Sigmoid colon (tissue), 7 donors: ENCODE results near the gene FBXL17. TPM values are rescaled to one million over a fixed set of nuclear protein-coding genes. Genes with fewer than 3 reads are reported as not detected.

Experiments used
- DNase-seq: peaks from one replicate; pipeline ENCODE4 v3.0.0-alpha.2; 2019
- H3K27ac ChIP-seq, 4 donors: fragments of 200-600 bp; sonication (generic); one replicate each; pipeline ENCODE4 v1.5.1; 2016 to 2019; ENCODE audit warnings: mild to moderate bottlenecking in 1 of 4
- H3K27me3 ChIP-seq, 3 donors: fragments of 200-600 bp; sonication (generic); one replicate each; pipeline ENCODE4 v1.5.1; 2019; ENCODE audit warnings: mild to moderate bottlenecking in 1 of 3
- H3K36me3 ChIP-seq, 4 donors: fragments of 200-600 bp; sonication (generic); one replicate each; pipeline ENCODE4 v1.5.1; 2016 to 2019
- H3K4me1 ChIP-seq, 4 donors: fragments of 200-600 bp; sonication (generic); one replicate each; pipeline ENCODE4 v1.5.1; 2017 to 2019
- H3K4me3 ChIP-seq, 4 donors: fragments of 200-600 bp; sonication (generic); one replicate each; pipeline ENCODE4 v1.5.1; 2017 to 2019; ENCODE audit warnings: mild to moderate bottlenecking in 2 of 4, moderate library complexity in 1 of 4
- H3K9me3 ChIP-seq, 4 donors: fragments of 200-600 bp in 3 of 4; sonication (generic) in 3 of 4; one replicate each; pipeline versions ENCODE4 v1.5.1 to v1.6.1; 2013 to 2019
- EP300 ChIP-seq, 4 donors: sonication (generic); formaldehyde crosslinking; IDR thresholded peaks; one replicate each; pipeline ENCODE4 v1.6.1; 2017; ENCODE audit warnings: antibody characterized with exemption in 4 of 4
- POLR2A ChIP-seq, 2 donors: fragments of 450-650 bp; IDR thresholded peaks; one replicate each; pipeline ENCODE4 v1.6.1; 2016; ENCODE audit warnings: antibody characterized with exemption in 2 of 2, mild to moderate bottlenecking in 2 of 2, moderate library complexity in 2 of 2
- POLR2AphosphoS5 ChIP-seq, 4 donors: sonication (generic); formaldehyde crosslinking; IDR thresholded peaks; one replicate each; pipeline ENCODE4 v1.6.1; 2017; ENCODE audit warnings: antibody characterized with exemption in 4 of 4
- WGBS, 2 donors: extraction: QIAGEN DNeasy Blood & Tissue Kit; methylation state at CpG; one replicate each; pipeline ENCODE4 v1.1.7; 2013; 5-methylcytosine and 5-hydroxymethylcytosine counted together
- intact Hi-C: fragments of 100-400 bp; cut with DNase I; formaldehyde crosslinking; loops from one replicate; pipeline ENCODE4 v1.15.1; 2023
- polyA plus RNA-seq, 3 donors: library from polyadenylated mRNA; stranded (reverse); fragments of 200-250 nt; gene quantifications; one replicate each; pipeline ENCODE4 v1.2.3, GENCODE V29; 2013
- total RNA-seq, 4 donors: library from RNA; depleted of rRNA; stranded (reverse); fragments of >200 nt; gene quantifications; one replicate each; pipeline ENCODE4 v1.1.0, GENCODE V29; 2016
- TF ChIP-seq, protein P1 (sequence below), 4 experiments: fragments of 450-650 bp in 3 of 4; fragments of 200-600 bp in 1 of 4; IDR thresholded peaks; one replicate each; pipeline ENCODE4 v1.5.1; 2016 to 2019; ENCODE audit warnings: antibody characterized with exemption in 4 of 4, mild to moderate bottlenecking in 3 of 4, moderate library complexity in 2 of 4
- donor health status: healthy with polysubstance abuse.
- donor health status: Bipolar disorder and iron deficiency.
- donor health status: healthy.

Gene FBXL17
- total and polyA plus RNA-seq, 7 donors: 8.2 to 22.5 (median 16.6) TPM

DNA sequence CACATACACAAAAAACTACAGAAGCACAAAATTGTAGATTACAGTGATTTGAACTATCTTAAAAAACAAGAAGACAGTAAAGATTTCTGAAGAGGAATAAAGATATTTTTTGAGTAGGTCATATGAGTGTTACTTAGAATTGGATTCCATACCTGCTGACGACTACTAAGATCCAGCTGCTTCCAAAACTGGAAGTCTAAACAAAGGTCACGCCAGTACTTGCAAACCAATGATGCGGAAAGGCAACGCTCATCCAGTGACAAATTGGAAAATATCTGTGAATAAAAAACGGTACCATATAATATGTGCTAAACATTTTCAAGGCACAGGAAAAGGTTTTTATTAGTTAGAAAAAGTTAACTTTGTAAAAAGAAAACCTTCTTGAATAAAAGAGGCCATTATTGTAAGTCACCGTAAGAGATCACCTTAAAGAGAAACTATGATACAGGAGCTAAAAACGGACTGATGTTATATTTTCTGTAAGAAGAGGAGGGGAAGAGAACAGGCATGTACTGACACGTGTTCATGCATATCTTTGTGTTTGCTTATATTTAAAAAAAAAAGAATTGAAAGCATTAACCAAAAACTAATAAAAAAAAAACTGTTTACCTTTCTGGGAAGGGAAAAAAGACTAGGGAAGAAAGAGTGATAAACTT, 14.1 kb downstream of the FBXL17 start:
- TF ChIP-seq EP300 (IDR thresholded peaks at IDR 0.05) (no peak), POLR2A (IDR thresholded peaks at IDR 0.05) (no peak), POLR2AphosphoS5 (IDR thresholded peaks at IDR 0.05) (no peak)
- TF ChIP-seq, protein P1, sequence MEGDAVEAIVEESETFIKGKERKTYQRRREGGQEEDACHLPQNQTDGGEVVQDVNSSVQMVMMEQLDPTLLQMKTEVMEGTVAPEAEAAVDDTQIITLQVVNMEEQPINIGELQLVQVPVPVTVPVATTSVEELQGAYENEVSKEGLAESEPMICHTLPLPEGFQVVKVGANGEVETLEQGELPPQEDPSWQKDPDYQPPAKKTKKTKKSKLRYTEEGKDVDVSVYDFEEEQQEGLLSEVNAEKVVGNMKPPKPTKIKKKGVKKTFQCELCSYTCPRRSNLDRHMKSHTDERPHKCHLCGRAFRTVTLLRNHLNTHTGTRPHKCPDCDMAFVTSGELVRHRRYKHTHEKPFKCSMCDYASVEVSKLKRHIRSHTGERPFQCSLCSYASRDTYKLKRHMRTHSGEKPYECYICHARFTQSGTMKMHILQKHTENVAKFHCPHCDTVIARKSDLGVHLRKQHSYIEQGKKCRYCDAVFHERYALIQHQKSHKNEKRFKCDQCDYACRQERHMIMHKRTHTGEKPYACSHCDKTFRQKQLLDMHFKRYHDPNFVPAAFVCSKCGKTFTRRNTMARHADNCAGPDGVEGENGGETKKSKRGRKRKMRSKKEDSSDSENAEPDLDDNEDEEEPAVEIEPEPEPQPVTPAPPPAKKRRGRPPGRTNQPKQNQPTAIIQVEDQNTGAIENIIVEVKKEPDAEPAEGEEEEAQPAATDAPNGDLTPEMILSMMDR (IDR thresholded peaks at IDR 0.05): no peak
- WGBS, 2 donors: 88 to 90% methylated on average over 8 of the region's 8 CpGs

DNA sequence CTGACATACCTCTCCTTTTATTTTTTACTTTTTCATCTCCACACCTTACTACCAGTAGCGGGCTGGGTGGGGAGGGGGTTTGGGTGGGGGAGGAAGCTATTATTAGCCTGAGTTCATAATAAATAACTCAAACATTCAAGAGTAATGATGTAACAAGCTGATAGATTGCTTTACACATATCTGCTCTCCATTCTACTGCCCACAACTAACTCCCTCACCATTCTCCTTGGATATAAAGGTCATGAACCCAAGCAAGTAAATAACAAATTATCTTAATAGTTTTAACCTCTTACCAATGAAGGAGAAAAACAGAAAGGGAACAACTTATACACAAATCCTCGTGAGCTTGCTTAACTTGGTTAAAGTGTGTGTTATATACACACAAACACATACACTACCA, 15.4 kb downstream of the FBXL17 start:
- TF ChIP-seq POLR2A (IDR thresholded peaks at IDR 0.05) (no peak), EP300 (IDR thresholded peaks at IDR 0.05) (no peak), POLR2AphosphoS5 (IDR thresholded peaks at IDR 0.05) (no peak)
- TF ChIP-seq, protein P1 (IDR thresholded peaks at IDR 0.05): no peak
- no peaks in the 10 kb centered on the region for H3K9me3 ChIP-seq
- H3K4me3 ChIP-seq: no peak overlapping the region
- 85 to 92% methylated on average over 2 of the region's 2 CpGs for WGBS, 2 donors
- peaks cover 0 to 9% (median 0%) of the 10 kb centered on the region in 4 donors for H3K36me3 ChIP-seq
- DNase-seq: no peak
- intact Hi-C loops: no loop called here
- no peak overlapping the region for H3K27ac ChIP-seq
- no peaks in the 10 kb centered on the region for H3K27me3 ChIP-seq
- peaks cover 0 to 14% (median 0%) of the 10 kb centered on the region in 4 donors for H3K4me1 ChIP-seq

More for the DNA sequence above, 14.1 kb downstream of the FBXL17 start:
- H3K27me3 ChIP-seq: no peaks in the 10 kb centered on the region
- peaks cover 0 to 2% (median 0%) of the 10 kb centered on the region in 4 donors for H3K9me3 ChIP-seq
- H3K27ac ChIP-seq: no peak overlapping the region
- no peak overlapping the region for H3K4me3 ChIP-seq
- peaks cover 0 to 9% (median 0%) of the 10 kb centered on the region in 4 donors for H3K36me3 ChIP-seq
- DNase-seq: no peak
- peaks cover 0 to 14% (median 0%) of the 10 kb centered on the region in 4 donors for H3K4me1 ChIP-seq
- intact Hi-C loops: no loop called here

DNA sequence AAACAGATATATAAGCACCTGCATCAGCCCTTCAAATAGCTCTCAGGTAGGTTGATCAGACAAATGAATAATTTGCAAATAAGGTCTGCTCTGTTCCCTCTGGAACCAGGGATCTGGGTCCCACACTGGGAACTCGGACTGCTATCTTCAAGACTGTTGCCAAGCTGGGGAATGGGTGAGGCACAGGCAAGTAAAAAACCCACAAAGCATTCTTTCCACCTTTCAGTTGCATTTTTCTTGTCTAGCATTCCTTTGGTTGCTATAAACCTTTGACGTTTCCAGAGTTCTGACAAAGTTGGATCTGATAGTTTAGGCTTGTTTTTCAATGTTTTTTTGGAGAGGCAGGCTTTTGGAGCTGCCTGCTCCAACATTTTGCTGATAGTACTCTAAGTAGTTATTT, 20.1 kb downstream of the FBXL17 start:
- H3K36me3 ChIP-seq: peaks cover 0 to 9% (median 0%) of the 10 kb centered on the region in 4 donors
- H3K9me3 ChIP-seq: no peaks in the 10 kb centered on the region
- H3K27ac ChIP-seq: no peak overlapping the region
- intact Hi-C loops: no loop called here
- peaks cover 0 to 9% (median 0%) of the 10 kb centered on the region in 4 donors for H3K4me1 ChIP-seq
- no peak for DNase-seq
- H3K4me3 ChIP-seq: no peak overlapping the region
- no peaks in the 10 kb centered on the region for H3K27me3 ChIP-seq
- WGBS, 2 donors: 86 to 91% methylated on average over 2 of the region's 2 CpGs
- TF ChIP-seq POLR2AphosphoS5 (IDR thresholded peaks at IDR 0.05) (no peak), POLR2A (IDR thresholded peaks at IDR 0.05) (no peak), EP300 (IDR thresholded peaks at IDR 0.05) (no peak)
- TF ChIP-seq, protein P1 (IDR thresholded peaks at IDR 0.05): no peak

DNA sequence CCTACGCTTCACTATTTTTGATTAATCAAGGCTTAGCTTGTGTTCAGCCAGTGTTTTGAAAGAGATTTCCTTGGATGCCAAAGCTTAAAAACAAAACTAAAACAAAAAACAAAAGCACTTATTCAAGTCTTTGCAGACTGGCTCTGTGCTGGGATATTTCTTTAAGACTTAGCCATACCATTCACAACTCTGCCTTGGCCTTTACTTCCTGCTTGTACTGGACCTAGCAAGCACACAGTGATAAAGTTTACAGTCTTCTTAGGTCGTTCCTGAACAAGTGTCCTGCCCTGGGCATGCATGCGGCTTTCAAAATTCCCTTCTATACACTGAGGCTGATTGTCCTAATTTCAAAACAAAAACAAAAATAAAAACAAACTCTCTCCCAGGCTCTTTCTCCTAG, 20.7 kb downstream of the FBXL17 start:
- Histone ChIP-seq H3K27ac (no peak overlapping the region), H3K36me3 (peaks cover 0 to 9% (median 0%) of the 10 kb centered on the region in 4 donors), H3K27me3 (no peaks in the 10 kb centered on the region), H3K4me1 (peaks cover 0 to 3% (median 0%) of the 10 kb centered on the region in 4 donors), H3K9me3 (no peaks in the 10 kb centered on the region), H3K4me3 (no peak overlapping the region)
- DNase-seq: no peak
- TF ChIP-seq, protein P1 (IDR thresholded peaks at IDR 0.05): no peak
- 46 to 78% methylated on average over 3 of the region's 3 CpGs for WGBS, 2 donors
- intact Hi-C loops: no loop called here

DNA sequence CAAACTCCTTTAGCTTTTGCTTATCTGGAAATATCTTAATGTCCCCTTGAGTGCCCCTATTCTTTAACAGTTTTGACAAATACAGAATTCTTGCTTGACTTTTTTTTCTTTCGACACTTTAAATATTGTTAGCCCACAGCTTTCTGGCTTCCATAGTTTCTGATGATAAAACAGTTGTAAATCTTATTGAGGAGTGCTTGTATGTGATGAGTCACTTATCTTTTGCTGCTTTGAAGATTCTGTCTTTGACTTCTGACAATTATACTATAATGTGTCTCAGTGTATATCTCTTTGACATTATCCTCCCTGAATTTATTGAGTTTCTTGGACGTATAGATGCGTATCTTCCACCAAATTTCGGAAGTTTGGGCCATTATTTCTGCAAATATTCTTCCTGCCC, 21.6 kb downstream of the FBXL17 start:
- no peaks in the 10 kb centered on the region for H3K4me1 ChIP-seq
- WGBS, 2 donors: 96 to 99% methylated on average over 4 of the region's 4 CpGs
- intact Hi-C loops: no loop called here
- H3K27me3 ChIP-seq: no peaks in the 10 kb centered on the region
- H3K9me3 ChIP-seq: no peaks in the 10 kb centered on the region
- H3K4me3 ChIP-seq: no peak overlapping the region
- no peak for TF ChIP-seq EP300 (IDR thresholded peaks at IDR 0.05)
- TF ChIP-seq POLR2A (IDR thresholded peaks at IDR 0.05): no peak
- TF ChIP-seq, protein P1 (IDR thresholded peaks at IDR 0.05): no peak
- no peak for TF ChIP-seq POLR2AphosphoS5 (IDR thresholded peaks at IDR 0.05)
- no peak for DNase-seq
- H3K27ac ChIP-seq: no peak overlapping the region
- peaks cover 0 to 9% (median 0%) of the 10 kb centered on the region in 4 donors for H3K36me3 ChIP-seq
